A172 (cell line): Measurements from ENCODE around the gene ZC3H12A. TPM values are rescaled to one million over a fixed set of nuclear protein-coding genes. Genes with fewer than 3 reads are reported as not detected.

ENCODE experiments used
- DNase-seq: peaks from one replicate; pipeline ENCODE4 v3.0.0-alpha.2; 2015; ENCODE audit warnings: low spot score
- total RNA-seq: library from RNA; depleted of rRNA; stranded (reverse); fragments of >200 nt; shearing (Covaris generic); gene quantifications from 2 replicates; pipeline ENCODE4 v1.2.3, GENCODE V29; 2014

The ZC3H12A gene
- total RNA-seq, 1 experiment from 2014 or later, result 5.8 TPM

DNA sequence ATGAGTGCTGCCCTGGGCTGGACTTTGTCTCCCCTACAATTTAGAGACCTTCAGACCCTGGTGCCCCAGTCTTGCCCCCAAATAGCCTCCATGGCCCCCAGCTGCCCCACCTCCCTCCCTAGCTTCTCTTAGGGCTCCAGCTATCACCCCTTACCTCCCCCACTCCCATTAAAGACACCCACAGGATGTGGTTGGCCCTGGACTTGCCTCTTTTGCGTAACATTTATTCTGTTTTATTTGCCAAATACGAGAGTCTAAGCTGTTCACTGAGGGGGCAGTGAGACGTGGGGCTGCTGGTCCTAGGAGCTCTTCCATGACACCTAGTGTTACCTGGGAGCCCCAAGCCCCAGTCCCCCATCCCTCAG lies 4.5 kb downstream of the ZC3H12A start:
- peak; percentile 34 for DNase-seq

DNA sequence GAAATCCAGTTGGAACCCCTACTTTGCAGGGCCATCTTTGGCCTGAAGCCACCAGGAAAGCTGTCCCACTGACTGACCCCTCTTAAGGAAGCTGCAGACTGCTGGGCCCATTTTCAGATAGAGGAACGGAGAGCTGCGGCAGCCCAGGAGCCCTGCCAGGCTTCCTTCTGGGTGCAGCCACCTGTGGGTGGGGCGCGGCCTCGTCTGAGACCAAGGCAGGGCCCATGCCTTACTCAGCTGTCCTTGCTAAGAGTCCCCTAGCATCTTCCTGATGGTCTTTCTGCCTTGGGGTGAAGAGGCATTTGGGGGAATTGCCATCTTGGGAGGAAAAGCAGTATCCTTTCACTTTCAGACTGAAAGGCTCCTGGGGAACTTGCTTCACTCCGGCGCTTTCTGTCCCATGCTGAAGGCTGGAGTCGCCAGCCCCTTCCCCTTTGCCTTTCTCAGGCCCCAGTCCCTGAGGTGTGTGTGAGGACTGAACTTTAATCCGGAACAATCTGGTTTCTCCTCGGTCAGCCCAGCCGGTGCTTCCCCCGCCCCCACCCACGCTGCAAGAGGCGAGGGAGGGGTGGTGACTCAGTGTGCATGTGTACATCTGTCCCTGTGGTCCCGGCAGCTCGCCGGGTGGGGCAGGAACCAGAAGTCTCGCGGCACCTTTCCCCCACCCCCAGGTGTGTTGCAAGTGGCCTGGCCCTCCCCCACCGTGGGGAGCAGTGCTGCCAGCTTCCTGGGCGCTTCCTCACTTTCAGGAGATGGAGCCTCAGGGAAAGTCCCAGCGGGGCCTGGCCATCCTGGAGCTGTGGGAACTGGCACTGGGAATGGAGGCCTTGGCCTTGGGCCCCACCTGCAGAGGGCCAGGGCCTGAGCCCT lies 5.1 kb downstream of the ZC3H12A start:
- peak; percentile 90 for DNase-seq

DNA sequence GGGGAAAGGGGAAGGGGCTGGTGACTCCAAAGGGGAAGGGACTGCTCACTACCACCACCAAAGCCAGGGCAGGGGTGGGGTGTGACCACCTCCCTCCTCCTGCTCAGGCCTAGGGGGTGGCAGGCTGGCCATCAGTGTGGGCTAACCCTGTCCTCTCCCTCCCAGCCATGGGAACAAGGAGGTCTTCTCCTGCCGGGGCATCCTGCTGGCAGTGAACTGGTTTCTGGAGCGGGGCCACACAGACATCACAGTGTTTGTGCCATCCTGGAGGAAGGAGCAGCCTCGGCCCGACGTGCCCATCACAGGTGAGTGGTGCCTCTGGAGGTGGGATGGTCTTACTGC lies 5.7 kb downstream of the ZC3H12A start:
- no peak for DNase-seq

DNA sequence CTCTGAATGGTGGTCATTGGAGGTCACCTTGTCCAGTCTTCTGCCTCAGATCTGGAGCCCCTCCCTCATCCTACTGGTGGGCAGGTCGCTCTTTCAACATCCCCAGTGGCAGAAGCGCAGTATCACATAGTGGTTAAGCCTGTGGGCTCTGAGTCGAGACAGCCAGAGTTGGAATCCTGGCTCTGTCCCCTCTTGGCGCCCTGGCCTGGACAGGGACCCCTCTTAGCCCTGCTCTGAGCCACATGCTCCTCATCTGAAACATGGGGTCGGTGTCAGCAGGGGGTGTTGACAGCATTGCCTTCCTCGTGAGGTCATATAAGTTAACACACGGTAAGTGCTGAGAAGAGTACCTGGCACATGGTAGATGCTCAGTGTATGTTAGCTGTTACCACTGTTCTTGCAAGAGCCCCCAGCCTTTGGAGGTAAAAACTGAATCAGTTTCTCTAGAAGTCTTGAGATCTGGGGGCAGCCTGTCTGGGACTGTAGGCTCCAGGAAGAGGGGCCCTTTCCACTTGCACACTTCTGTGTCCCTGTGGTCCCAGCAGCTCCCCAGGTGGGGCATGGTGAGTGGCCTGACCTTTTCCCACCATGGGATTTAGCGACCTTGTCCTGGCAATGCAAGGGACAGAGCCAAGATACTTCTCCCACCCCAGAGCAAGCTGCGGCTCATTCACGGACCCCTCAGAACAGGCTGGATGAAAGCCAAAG lies 6.4 kb downstream of the ZC3H12A start:
- DNase-seq, result no peak

DNA sequence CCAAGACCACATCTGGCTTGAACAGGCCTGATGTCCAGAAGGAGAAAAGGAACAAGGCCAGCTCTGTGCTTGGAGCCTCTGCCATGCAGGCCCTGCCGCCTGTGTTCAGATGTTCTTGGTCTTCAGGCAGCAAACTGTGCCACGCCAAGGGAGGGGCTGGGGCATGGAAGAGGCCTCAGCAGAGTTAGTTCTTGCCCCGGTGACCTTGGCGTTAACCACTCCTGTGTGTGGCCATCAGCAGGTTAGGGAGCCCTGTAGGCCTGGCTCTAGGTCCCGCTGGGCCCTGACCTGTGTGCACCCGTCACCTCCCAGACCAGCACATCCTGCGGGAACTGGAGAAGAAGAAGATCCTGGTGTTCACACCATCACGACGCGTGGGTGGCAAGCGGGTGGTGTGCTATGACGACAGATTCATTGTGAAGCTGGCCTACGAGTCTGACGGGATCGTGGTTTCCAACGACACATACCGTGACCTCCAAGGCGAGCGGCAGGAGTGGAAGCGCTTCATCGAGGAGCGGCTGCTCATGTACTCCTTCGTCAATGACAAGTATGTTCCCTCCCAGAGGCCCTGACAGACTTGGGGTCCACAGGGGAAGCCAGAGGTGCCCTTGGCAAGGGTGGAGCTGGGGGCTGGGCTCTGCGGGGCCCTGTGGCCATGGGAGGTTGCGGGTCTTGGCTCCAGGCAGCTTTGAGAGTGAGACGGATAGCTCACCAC lies 7.1 kb downstream of the ZC3H12A start:
- DNase-seq, result no peak

DNA sequence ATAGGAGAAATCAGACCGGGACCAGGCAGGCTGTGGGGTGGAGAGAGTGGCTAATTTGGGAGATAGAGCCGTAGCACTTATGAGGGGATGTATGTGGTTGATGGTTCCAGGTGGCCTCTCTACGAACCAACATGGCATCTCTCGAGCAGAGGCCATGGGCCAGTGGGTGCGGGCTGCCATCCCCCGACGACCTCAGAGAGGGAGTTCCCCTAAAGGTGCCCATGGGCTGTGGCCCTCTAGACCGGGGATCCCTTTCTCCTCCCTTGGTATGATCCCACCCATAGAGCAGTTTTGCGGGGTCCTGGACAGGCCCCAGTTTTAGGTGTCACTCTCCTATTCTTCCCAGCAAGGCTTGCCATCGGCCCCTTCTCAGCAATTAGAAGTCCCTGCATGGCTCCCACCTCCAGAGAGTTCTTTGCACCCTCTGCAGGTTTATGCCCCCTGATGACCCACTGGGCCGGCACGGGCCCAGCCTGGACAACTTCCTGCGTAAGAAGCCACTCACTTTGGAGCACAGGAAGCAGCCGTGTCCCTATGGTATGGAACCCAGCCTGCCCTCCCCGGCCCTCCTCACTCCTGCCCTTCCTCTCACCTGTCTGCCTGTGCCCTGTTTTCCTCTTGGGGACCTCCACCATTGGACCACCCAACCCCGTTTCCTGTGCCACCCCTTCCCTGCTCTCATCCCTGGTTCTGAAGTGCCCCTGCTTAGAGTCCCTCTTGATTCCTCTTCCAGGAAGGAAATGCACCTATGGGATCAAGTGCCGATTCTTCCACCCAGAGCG lies 7.8 kb downstream of the ZC3H12A start:
- no peak for DNase-seq

DNA sequence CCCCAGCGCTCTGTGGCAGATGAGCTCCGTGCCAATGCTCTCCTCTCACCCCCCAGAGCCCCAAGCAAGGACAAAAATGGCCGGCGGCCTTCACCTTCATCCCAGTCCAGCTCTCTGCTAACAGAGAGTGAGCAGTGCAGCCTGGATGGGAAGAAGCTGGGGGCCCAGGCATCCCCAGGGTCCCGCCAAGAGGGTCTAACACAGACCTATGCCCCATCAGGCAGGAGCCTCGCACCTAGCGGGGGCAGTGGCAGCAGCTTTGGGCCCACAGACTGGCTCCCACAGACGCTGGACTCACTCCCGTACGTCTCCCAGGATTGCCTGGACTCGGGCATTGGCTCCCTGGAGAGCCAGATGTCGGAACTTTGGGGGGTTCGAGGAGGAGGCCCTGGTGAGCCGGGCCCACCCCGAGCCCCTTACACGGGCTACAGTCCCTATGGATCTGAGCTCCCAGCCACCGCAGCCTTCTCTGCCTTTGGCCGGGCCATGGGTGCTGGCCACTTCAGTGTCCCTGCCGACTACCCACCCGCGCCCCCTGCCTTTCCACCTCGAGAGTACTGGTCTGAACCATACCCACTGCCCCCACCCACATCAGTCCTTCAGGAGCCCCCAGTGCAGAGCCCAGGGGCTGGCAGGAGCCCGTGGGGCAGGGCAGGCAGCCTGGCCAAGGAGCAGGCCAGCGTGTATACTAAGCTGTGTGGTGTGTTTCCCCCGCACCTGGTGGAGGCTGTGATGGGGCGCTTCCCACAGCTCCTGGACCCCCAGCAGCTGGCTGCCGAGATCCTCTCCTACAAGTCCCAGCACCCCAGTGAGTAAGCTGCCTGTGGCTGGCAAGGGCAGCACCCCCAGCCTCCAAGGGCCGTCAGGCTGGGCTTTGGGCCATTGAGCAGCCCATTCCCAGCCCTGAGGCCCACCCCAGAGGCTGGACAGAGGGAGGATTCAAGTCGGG lies 8.7 kb downstream of the ZC3H12A start:
- DNase-seq, result no peak

DNA sequence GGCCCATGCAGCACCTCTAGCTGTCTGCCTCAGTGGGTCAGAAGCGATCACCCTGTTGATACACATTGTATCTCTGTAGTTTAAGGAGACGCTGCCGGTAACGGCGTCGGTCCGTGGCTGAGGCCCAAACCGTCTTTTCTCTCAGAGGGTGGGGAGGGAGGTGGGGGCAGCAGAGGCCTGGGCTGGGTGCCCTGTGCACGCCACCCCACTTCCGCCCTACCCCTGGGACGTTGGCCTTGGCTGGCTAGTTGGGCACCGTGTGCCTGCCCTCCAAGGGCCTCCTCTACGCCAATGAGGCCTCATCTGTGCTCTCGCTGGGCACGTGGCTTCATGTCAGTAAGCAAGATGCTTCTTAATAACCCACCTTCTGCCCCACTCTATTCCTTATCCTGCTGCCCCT lies 9.4 kb downstream of the ZC3H12A start:
- no peak for DNase-seq

DNA sequence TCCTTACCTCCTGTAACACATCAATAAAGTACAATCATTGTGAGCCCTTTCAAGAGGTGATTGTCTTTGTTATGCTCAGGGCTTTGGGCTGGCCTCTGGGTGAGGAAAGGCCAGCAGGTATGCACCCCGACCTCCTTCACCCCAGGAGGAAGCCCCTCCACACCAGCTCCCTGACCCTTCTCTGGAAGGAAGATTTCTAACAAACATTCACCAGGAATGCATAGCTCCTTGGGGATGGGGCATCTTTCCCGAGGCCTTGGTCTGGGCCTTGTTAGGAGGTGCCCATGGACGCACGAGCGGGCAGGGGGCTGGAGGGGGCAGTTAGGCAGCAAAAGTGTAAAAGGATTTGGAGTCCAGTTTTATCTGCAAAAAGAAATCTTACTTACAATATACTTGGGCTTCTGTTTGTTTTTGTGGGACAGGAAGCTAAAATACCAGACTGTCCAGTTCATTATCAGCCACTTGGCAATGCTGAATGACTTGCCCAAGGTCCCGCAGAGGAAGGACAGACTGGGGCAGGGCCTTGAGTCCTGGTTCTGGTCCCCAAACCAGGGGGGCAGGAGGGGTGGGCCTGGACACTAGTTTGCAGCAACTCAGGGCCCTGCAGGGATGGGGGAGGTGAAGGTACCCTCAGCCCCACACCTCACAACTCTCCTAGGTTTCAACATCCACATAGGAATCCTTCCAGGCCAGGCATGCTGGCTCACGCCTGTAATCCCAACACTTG lies 10.1 kb downstream of the ZC3H12A start:
- DNase-seq, result no peak

DNA sequence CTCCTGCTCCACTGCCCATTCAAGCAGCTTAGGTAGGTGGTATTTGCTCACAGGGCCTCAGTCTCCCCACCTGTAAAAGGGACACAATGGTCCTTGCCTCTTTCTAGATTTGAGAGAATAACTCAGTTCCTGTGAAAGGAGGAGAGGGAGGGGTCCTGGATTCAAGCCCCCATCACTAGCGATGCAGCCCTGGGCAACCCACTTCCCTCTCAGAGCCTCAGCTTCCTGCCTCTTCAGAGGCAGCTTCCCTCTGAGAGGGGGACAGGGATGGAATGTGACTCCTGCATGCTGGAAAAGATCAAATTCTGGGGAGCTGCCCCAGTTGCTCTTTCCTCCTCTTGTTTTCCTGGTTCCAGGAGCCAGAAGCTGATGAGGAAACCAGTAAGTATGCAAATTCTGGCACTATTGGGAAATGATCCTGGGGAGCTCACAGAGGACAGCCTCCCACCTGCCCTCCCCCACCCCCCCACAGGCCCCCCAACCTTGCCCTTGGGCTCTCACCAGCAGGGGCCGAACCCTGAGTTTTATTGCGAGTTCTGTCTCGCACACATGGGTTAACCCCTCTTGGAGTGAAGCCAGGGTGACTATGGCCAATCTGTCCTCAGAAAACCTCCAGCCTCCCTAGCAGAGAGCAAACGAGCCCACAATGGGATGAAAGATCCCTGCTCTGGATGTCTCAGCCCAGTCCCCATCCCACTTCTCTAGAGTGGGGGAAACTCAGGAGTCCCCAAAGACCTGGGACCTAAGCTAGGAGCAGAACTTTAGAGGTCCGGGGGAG lies 11.7 kb downstream of the ZC3H12A start:
- DNase-seq, result no peak

DNA sequence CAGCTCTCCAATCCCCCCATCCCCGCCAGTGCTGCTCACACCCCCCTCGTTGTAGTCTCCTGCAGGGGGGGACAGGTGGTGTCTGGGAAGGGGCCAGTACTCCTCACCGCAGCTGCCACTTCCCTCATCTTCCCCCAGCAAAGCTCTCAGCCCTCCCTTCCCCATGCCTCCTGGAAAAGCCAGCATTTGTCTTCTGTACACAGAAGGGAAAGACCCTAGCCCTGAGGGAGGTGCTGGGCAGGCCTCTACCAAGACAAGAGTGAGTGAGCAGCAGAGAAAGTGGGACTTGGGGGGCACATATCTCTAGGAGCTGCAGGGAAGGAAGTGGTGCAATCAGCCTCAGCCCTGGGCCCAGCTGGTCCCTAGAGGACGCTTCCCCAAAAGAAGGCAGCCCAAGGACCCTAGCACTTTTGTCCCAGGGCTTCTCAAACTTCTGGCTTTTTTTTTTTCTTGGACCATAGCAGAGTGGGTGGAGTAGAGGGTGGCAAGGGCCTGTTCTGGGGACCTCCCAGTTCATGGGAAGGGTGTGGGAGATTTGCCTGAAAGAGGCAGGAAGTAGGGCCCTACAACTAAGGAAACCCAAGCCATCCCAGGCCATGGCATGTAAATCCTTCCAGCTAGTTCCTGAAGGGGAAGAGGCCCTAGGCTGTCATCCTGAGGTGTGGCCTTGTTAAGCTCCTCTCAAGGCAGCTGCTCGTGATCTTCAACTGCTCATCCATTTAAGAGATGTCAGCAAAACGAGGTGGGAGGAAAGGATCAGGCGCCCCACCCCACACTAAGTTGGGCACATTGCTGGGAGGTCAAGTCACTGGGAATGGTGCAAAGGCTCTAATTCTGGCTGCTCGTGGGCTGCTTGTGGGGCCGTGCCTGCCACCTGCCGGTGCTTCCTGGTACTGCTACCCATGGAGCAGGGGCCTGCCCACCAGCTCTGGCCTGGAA lies 12.6 kb downstream of the ZC3H12A start:
- peak; percentile 36 for DNase-seq

DNA sequence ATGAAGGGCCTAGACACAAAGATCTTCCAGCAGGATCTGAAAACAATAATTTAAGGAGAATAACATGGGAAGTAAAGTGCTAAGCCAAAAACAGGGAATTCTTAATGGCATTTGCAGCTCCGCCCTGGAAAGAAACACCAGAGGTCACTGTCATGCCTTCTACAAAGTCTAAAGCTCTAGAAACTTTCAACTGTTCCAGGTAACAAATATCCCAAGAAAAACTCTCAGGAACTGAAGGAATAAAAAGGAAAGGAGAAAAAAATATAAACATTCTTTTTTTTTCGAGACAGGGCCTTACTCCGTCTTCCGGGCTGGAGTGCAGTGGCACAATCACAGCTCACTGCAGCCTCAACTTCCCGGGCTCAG lies 13.2 kb downstream of the ZC3H12A start:
- no peak for DNase-seq

DNA sequence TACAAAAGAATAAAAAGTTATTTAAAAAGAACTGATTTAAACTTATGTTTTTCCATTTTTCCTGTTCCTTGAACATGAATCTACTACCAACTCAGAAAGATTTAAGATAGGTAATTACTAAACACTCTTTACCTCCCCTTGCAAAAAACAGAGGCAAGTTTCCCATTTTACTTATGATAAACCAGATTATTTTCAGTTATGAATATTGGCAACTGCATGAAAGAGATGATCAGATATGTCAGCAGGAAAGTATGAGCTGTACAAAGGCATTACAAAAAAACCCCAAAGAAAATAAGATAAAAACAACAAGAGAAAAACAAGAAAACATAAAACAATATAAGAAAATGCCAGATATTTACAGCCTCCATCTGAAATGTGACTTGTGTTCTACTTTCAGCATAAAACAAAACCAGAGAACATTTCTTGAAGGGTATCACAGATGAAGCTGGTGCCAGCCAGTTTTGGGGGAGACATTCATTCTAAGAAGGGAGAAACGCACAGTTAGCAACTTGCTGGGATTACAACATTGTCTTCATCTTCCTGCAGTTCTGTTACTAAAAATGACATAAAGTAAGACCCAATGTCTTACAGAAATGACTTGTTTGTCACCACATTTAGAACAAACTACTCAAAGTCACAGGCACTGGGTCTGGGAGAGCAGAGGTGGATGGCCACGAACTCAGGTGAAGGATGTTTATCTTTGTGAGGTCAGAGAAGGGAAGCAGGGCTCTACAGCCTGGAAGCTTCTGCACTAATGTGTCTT lies 19.1 kb downstream of the ZC3H12A start:
- DNase-seq, result no peak

DNA sequence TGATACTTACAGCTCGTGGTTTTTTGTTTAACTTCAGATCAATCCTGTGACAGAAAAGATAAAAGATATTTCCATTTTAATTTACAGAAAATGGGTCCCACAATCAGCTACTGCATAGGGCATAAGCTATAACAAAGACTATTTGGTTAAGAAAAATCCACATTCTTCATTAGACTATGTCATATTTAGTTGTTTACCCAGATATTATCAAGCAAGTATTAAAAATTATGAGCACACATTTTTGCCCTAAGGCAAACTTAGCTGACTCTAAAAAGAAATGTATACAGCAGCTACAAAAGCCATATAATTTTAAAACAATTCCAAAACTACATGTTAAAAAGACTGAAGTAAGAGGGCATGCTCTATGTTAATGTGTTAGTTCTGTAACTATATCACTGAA lies 21.5 kb downstream of the ZC3H12A start:
- no peak for DNase-seq

DNA sequence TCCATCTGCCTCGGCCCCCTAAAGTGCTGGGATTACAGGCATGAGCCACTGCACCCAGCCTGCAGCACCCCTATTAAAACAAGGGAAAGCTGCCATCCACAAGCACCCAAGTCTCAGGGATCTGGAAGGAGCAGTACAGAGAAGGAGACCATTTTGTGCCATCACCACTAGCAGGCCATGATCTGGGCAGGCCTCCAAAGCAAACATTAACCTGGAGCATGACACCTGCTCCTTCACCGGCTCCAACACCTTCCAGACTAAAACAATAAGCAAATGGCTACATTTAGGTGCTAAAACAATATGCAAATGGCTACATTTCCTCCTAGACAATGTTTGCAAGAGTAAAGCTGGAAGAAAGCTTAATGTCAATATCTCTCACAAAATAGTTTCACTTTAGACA lies 23.5 kb downstream of the ZC3H12A start:
- no peak for DNase-seq

DNA sequence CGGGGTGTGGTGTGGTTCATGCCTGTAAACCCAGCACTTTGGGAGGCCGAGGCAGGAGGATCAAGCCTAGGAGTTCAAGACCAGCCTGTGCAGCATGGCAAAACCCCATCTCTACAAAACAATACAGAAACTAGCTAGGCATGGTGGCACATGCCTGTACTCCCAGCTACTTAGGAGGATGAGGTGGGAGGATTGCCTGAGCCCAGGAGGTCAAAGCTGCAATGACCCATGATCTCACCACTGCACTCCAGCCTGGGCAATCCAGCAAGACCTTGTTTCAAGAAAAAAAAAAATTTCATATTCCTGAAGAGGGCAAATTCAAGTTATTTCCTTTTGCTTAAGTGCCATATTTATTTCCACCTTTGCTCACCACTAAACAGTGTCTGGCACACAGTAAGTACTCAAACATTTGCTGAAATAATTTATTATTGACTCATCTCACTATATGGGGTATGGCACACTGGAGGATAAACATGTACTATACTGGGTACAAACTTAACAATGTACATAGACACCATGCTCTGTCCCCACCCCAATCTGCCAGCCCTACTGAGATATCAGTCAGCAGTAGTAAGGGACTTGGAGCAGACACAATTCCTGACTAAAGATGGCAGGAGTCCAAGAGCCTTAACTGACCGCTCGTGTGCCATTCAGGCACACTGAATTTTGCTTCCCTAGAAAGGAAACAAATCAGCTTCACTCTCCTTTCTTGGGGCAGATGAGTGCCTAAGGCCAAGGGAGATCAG lies 24.7 kb downstream of the ZC3H12A start:
- peak; percentile 70 for DNase-seq

DNA sequence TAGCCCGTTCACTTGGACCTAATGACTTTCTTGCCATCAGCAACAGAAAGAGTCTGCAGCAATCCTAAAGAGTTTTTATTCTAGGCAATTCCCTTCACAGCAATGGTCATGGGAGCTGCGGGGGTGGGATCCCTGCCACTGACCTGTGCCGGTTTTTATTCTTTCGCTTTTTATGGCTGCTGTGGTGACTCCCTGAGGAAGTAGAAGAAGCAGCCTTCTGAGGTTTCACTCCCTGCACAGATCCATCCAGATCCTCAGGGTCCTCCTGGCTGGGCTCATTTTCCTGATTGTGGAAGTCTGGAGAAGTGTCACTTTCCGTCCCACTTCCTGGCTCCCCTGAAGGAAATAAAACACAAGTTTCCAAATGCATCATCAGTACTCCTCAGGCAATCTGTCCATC lies 27.3 kb downstream of the ZC3H12A start:
- DNase-seq, result no peak
